ENCODE measurements around the gene HELZ. TPM values are rescaled to one million over a fixed set of nuclear protein-coding genes. Genes with fewer than 3 reads are reported as not detected.

HELZ gene
- total RNA-seq, 2 experiments from 2014 or later, result 55.3 to 58.0 TPM

DNA sequence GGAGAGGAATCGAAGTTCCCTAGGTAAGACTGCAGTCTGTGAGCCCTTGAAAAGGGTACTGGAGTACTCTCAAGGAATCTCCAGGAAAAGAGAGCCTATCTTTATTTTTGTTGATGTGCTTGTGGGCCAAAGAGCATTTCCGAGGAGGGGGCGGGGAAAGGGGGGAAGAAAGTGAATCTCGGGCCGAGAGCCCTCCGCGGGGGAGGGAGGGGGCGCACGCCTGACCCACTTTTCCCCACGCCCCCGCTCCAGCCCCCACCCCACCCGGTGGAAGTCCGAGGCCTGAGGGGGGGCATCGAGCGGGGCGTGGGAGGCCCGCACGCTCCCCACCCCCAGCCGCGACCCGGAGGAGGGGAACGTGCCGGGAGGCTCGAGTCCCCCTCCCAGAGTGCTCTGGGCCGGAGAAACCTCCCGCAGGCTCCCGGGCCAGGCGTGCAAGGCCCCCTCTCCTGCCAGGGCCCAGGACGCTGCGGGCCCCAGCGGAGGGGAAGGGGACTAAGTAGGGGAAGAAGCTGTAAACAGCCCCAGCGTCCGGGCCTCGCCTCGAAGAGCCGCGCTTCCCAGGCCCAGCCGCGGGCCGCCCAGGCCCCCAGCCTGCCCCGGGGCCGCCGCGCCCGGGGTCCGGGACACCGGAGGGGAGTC is 444 bp downstream of the HELZ start:
- POLR2A ChIA-PET, result interaction anchor here (0.6 to 1.0 kb wide), 2 partner anchors 49 to 121 kb away, joined by 3 to 5 read pairs; no protein-coding TSS in a partner anchor
- intact Hi-C loops (cut with DNase I, micrococcal nuclease), result loop anchor here (1.0 to 5.0 kb wide), 5 partner anchors 49 to 581 kb away; partner anchors contain the start of genes BPTF (in 1 of the 2), NOL11 (in 1 of the 2) and PSMD12 (in 1 of the 2)
- peaks cover 46% of the 10 kb centered on the region for H3K4me1 Mint-ChIP-seq
- CTCF ChIA-PET, result no interaction called here
- peak overlapping the region; percentile 94 for H3K4me3 Mint-ChIP-seq
- H3K27ac Mint-ChIP-seq, result peak overlapping the region; percentile 29
- H3K9me3 Mint-ChIP-seq (ENCODE audit: low read depth), result no peaks in the 10 kb centered on the region
- peak; percentile 28 for ATAC-seq
- peak; percentile 46 for DNase-seq
- peaks cover 18% of the 10 kb centered on the region for H3K36me3 Mint-ChIP-seq (ENCODE audit: low read depth)
- peaks cover 2% of the 10 kb centered on the region for H3K27me3 Mint-ChIP-seq

DNA sequence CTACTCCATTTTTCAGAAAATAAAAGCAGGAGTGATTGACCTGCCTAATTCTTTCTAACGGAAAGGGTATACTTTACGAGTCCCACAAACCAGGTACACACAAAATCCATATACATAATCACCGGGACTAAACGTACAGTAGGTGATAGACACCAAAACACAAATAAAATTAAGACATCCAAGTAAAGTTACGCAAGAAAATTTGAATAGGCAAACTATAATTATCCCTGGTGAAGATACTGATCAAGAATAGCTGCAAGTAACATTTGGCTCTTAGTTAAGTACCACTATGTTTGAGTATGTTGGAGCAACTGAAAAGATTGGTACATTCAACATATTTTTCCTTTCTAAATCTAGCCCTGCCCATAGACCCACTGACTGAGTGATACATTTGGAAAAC is 1.7 kb downstream of the HELZ start:
- Mint-ChIP-seq H3K36me3 (ENCODE audit: low read depth) (peaks cover 24% of the 10 kb centered on the region), H3K27ac (peak overlapping the region; percentile 29), H3K9me3 (ENCODE audit: low read depth) (no peaks in the 10 kb centered on the region), H3K4me1 (peaks cover 55% of the 10 kb centered on the region), H3K4me3 (peak overlapping the region; percentile 94), H3K27me3 (peaks cover 2% of the 10 kb centered on the region)
- CTCF ChIA-PET, result interaction anchor here (2.4 kb wide), 1 partner anchor 22 kb away, joined by 6 read pairs; no protein-coding TSS in a partner anchor
- POLR2A ChIA-PET, result no interaction called here
- ATAC-seq, result no peak
- no peak for DNase-seq
- intact Hi-C loops (cut with DNase I, micrococcal nuclease), result loop anchor here in 1 of 2 experiments (5.0 kb wide), 1 partner anchor 119 kb away; no protein-coding TSS in a partner anchor

- no peak for DNase-seq
- no peak for ATAC-seq
- no peaks in the 10 kb centered on the region for H3K9me3 Mint-ChIP-seq (ENCODE audit: low read depth)
- H3K27me3 Mint-ChIP-seq, result peaks cover 2% of the 10 kb centered on the region
- peak overlapping the region; percentile 39 for H3K27ac Mint-ChIP-seq
- intact Hi-C loops (cut with DNase I, micrococcal nuclease), result loop anchor here in 1 of 2 experiments (5.0 kb wide), 1 partner anchor 120 kb away; no protein-coding TSS in a partner anchor
- POLR2A ChIA-PET, result no interaction called here
- no peak overlapping the region for H3K4me3 Mint-ChIP-seq
- CTCF ChIA-PET, result interaction anchor here (0.8 to 2.4 kb wide), 2 partner anchors 12 to 20 kb away, joined by 3 to 6 read pairs; no protein-coding TSS in a partner anchor
- peaks cover 55% of the 10 kb centered on the region for H3K4me1 Mint-ChIP-seq
- peaks cover 35% of the 10 kb centered on the region for H3K36me3 Mint-ChIP-seq (ENCODE audit: low read depth)
Measured at GRCh38 chr17:67241719-67242341, 3.2 kb downstream of the HELZ start.

- peaks cover 55% of the 10 kb centered on the region for H3K4me1 Mint-ChIP-seq
- no peaks in the 10 kb centered on the region for H3K9me3 Mint-ChIP-seq (ENCODE audit: low read depth)
- ChIA-PET POLR2A (interaction anchor here (0.6 to 0.9 kb wide), 2 partner anchors 15 to 101 kb away, joined by 3 to 5 read pairs; no protein-coding TSS in a partner anchor), CTCF (interaction anchor here (0.7 to 1.5 kb wide), 6 partner anchors 12 to 54 kb away, joined by 3 to 8 read pairs (median 4); no protein-coding TSS in a partner anchor)
- no peaks in the 10 kb centered on the region for H3K27me3 Mint-ChIP-seq
- ATAC-seq (no peak), DNase-seq (no peak)
- intact Hi-C loops (cut with DNase I, micrococcal nuclease), result no loop called here
- no peak overlapping the region for H3K4me3 Mint-ChIP-seq
- H3K27ac Mint-ChIP-seq, result peak overlapping the region; percentile 26
- peaks cover 50% of the 10 kb centered on the region for H3K36me3 Mint-ChIP-seq (ENCODE audit: low read depth)
Measured at GRCh38 chr17:67239597-67239996, 5.4 kb downstream of the HELZ start.

DNA sequence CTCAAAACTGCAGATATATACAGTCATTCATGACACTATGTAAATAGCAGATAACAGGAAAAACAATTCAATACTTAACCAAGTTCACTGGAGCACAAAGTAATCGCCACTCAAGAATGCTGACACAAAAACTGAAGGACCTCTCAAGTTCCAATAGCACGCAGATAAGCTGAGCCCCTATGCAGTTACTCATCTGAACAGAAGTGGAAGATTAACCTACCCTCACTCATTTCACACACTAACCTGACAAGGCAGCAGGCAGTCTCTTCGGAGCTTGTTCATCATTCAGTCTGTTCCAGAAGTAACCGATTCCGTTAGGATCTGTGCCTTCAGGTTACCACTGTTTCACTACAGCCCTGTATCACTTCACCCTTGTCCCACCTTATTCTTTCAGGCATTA is 6.0 kb downstream of the HELZ start:
- Mint-ChIP-seq H3K36me3 (ENCODE audit: low read depth) (peaks cover 53% of the 10 kb centered on the region), H3K9me3 (ENCODE audit: low read depth) (no peaks in the 10 kb centered on the region), H3K4me3 (no peak overlapping the region), H3K27ac (peak overlapping the region; percentile 26), H3K27me3 (no peaks in the 10 kb centered on the region), H3K4me1 (peaks cover 58% of the 10 kb centered on the region)
- DNase-seq (no peak), ATAC-seq (no peak)
- ChIA-PET CTCF (interaction anchor here (0.7 to 1.3 kb wide), 4 partner anchors 12 to 54 kb away, joined by 3 to 7 read pairs (median 4); no protein-coding TSS in a partner anchor), POLR2A (interaction anchor here (0.9 kb wide), 1 partner anchor 15 kb away, joined by 3 read pairs; no protein-coding TSS in a partner anchor)
- intact Hi-C loops (cut with DNase I, micrococcal nuclease), result no loop called here

DNA sequence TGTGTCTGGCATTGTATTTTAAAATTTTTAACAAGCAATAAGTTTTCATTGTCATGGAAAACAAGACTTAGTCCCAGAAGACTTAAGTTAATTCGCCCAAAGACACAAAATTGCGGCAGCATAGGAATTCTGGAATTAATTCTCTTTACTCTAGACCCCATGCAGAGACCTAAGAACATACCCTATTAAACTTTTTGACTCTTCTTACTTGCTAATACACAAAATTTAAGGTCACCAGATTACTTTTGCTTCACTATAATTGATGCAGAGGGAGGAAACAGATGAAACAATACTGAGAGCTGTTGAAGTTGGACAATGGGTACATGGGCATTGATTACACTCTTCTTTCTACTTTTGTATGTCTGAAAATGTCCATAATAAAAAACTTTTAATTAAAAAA is 12.6 kb downstream of the HELZ start:
- Mint-ChIP-seq H3K4me3 (no peak overlapping the region), H3K27me3 (no peaks in the 10 kb centered on the region), H3K36me3 (ENCODE audit: low read depth) (peaks cover 37% of the 10 kb centered on the region), H3K9me3 (ENCODE audit: low read depth) (no peaks in the 10 kb centered on the region), H3K4me1 (peaks cover 29% of the 10 kb centered on the region), H3K27ac (no peak overlapping the region)
- ChIA-PET POLR2A (interaction anchor here (0.6 to 0.9 kb wide), 2 partner anchors 17 to 23 kb away, joined by 3 to 7 read pairs; no protein-coding TSS in a partner anchor), CTCF (interaction anchor here (0.6 kb wide), 1 partner anchor 201 kb away, joined by 4 read pairs; no protein-coding TSS in a partner anchor)
- no peak for ATAC-seq
- DNase-seq, result no peak
- intact Hi-C loops (cut with DNase I, micrococcal nuclease), result no loop called here

- no peak overlapping the region for H3K4me3 Mint-ChIP-seq
- H3K27me3 Mint-ChIP-seq, result no peaks in the 10 kb centered on the region
- H3K27ac Mint-ChIP-seq, result no peak overlapping the region
- peaks cover 35% of the 10 kb centered on the region for H3K4me1 Mint-ChIP-seq
- no peaks in the 10 kb centered on the region for H3K9me3 Mint-ChIP-seq (ENCODE audit: low read depth)
- ChIA-PET POLR2A (no interaction called here), CTCF (interaction anchor here (1.3 to 2.5 kb wide), 2 partner anchors 8 to 14 kb away, joined by 3 to 7 read pairs; no protein-coding TSS in a partner anchor)
- DNase-seq, result no peak
- intact Hi-C loops (cut with DNase I, micrococcal nuclease), result no loop called here
- no peak for ATAC-seq
- peaks cover 39% of the 10 kb centered on the region for H3K36me3 Mint-ChIP-seq (ENCODE audit: low read depth)
Measured at GRCh38 chr17:67229109-67229955, 15.7 kb downstream of the HELZ start.

- no peaks in the 10 kb centered on the region for H3K27me3 Mint-ChIP-seq
- CTCF ChIA-PET, result interaction anchor here (0.6 to 2.5 kb wide), 3 partner anchors 12 to 27 kb away, joined by 3 to 7 read pairs (median 4); no protein-coding TSS in a partner anchor
- DNase-seq, result no peak
- H3K9me3 Mint-ChIP-seq (ENCODE audit: low read depth), result no peaks in the 10 kb centered on the region
- intact Hi-C loops (cut with DNase I, micrococcal nuclease), result no loop called here
- POLR2A ChIA-PET, result no interaction called here
- H3K4me1 Mint-ChIP-seq, result peaks cover 38% of the 10 kb centered on the region
- ATAC-seq, result no peak
- H3K4me3 Mint-ChIP-seq, result no peak overlapping the region
- H3K36me3 Mint-ChIP-seq (ENCODE audit: low read depth), result peaks cover 41% of the 10 kb centered on the region
- H3K27ac Mint-ChIP-seq, result no peak overlapping the region
Measured at GRCh38 chr17:67227488-67227887, 17.5 kb downstream of the HELZ start.

GRCh38 chr17:67225316-67225715 is 19.7 kb downstream of the HELZ start:
- Mint-ChIP-seq H3K9me3 (ENCODE audit: low read depth) (no peaks in the 10 kb centered on the region), H3K4me1 (peaks cover 45% of the 10 kb centered on the region), H3K4me3 (no peak overlapping the region), H3K27ac (no peak overlapping the region), H3K36me3 (ENCODE audit: low read depth) (peaks cover 39% of the 10 kb centered on the region), H3K27me3 (no peaks in the 10 kb centered on the region)
- ChIA-PET POLR2A (no interaction called here), CTCF (no interaction called here)
- DNase-seq, result no peak
- no peak for ATAC-seq
- intact Hi-C loops (cut with DNase I, micrococcal nuclease), result no loop called here

GRCh38 chr17:67224736-67225135 is 20.3 kb downstream of the HELZ start:
- ATAC-seq (no peak), DNase-seq (no peak)
- H3K27me3 Mint-ChIP-seq, result no peaks in the 10 kb centered on the region
- intact Hi-C loops (cut with DNase I, micrococcal nuclease), result no loop called here
- H3K27ac Mint-ChIP-seq, result no peak overlapping the region
- CTCF ChIA-PET, result interaction anchor here (0.7 to 1.3 kb wide), 3 partner anchors 24 to 843 kb away, joined by 3 to 6 read pairs (median 4); no protein-coding TSS in a partner anchor
- no peak overlapping the region for H3K4me3 Mint-ChIP-seq
- peaks cover 39% of the 10 kb centered on the region for H3K36me3 Mint-ChIP-seq (ENCODE audit: low read depth)
- POLR2A ChIA-PET, result interaction anchor here (1.4 kb wide), 1 partner anchor 10 kb away, joined by 4 read pairs; no protein-coding TSS in a partner anchor
- no peaks in the 10 kb centered on the region for H3K9me3 Mint-ChIP-seq (ENCODE audit: low read depth)
- peaks cover 45% of the 10 kb centered on the region for H3K4me1 Mint-ChIP-seq

Data from activated CD4-positive, alpha-beta T cell treated with anti-CD3 and anti-CD28 coated beads for 36 hours (primary cell).